ENCODE results near the gene TTI1. TPM values are rescaled to one million over a fixed set of nuclear protein-coding genes. Genes with fewer than 3 reads are reported as not detected.
A peak's percentile ranks its signal among the peaks of the same experiment; 100 is the strongest.

TTI1 gene
- total and polyA plus RNA-seq, 2 of the 13 experiments (the other 11 are each of a cell fraction or from before 2014, with no cell fraction given) = 22.9 to 39.8 TPM

DNA sequence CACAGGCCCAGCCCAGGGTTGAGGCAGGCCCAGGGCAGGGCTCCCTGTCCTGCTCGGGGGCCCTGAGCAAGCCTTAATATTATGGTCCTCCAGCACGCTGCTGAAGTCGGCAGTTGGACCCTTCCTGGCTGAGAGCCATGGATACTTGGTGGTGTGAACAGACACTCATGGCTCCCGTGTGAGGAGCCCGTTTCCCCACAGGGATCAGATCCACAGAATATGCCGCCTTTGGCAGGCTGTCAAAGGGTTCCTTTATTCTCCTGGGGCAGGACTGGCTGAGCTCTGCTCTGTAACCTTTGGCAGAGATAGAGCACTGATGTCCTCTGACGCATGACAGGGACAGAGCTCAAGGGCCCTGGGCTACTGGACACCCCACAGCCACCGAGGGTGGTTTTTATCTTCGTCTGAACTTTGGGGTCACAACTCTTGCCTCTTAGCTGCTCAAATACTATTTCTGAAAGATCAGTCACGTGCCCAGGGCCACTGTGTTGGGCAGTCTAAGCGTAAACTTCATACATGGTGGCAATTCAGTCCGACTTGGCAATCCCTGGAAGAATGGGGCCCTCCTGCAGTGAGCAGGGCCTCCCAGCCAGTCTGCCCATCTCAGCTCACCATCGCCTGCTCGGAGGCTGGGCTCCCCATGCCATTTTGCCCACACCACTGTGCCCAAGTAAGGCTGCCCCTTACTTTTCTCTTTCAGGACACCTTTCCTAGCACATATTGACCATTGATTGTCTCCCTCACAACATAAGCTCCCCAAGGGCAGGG is 49.1 kb downstream of the TTI1 start (continued):
- no peak for TF ChIP-seq CCDC6 (CRISPR knock-in tag; IDR thresholded peaks at IDR 0.05)
- TF ChIP-seq SYNCRIP (IDR thresholded peaks at IDR 0.05; ENCODE audit: insufficient read depth, low read depth, low read length) = no peak
- TF ChIP-seq ARID3A (IDR thresholded peaks at IDR 0.05; ENCODE audit: low read depth, low read length) = 0 out of 2 replicates have a peak, but pooled peaks have one; percentile 43
- TF ChIP-seq ZFP1 (CRISPR knock-in tag; IDR thresholded peaks at IDR 0.05) = no peak
- TF ChIP-seq ARNT2 (CRISPR knock-in tag; IDR thresholded peaks at IDR 0.05; ENCODE audit: low read depth) = no peak
- peak; percentile 47 for TF ChIP-seq FOSL2 (CRISPR knock-in tag; IDR thresholded peaks at IDR 0.05)
- TF ChIP-seq ARID2 (CRISPR knock-in tag; IDR thresholded peaks at IDR 0.05; ENCODE audit: borderline replicate concordance) = no peak
- no peak for TF ChIP-seq CC2D1A (CRISPR knock-in tag; IDR thresholded peaks at IDR 0.05)
- peak; percentile 71 for TF ChIP-seq ZNF205 (CRISPR knock-in tag; IDR thresholded peaks at IDR 0.05)
- no peak for TF ChIP-seq ATF7-NPFF (CRISPR knock-in tag; IDR thresholded peaks at IDR 0.05; ENCODE audit: low read depth)
- peak; percentile 55; the same call in 1 of the 2 replicates for TF ChIP-seq ZNF670 (CRISPR knock-in tag; IDR thresholded peaks at IDR 0.05; ENCODE audit: borderline replicate concordance)
- TF ChIP-seq ZNF34 (CRISPR knock-in tag; IDR thresholded peaks at IDR 0.05; ENCODE audit: borderline replicate concordance) = no peak
- TF ChIP-seq, protein P1, sequence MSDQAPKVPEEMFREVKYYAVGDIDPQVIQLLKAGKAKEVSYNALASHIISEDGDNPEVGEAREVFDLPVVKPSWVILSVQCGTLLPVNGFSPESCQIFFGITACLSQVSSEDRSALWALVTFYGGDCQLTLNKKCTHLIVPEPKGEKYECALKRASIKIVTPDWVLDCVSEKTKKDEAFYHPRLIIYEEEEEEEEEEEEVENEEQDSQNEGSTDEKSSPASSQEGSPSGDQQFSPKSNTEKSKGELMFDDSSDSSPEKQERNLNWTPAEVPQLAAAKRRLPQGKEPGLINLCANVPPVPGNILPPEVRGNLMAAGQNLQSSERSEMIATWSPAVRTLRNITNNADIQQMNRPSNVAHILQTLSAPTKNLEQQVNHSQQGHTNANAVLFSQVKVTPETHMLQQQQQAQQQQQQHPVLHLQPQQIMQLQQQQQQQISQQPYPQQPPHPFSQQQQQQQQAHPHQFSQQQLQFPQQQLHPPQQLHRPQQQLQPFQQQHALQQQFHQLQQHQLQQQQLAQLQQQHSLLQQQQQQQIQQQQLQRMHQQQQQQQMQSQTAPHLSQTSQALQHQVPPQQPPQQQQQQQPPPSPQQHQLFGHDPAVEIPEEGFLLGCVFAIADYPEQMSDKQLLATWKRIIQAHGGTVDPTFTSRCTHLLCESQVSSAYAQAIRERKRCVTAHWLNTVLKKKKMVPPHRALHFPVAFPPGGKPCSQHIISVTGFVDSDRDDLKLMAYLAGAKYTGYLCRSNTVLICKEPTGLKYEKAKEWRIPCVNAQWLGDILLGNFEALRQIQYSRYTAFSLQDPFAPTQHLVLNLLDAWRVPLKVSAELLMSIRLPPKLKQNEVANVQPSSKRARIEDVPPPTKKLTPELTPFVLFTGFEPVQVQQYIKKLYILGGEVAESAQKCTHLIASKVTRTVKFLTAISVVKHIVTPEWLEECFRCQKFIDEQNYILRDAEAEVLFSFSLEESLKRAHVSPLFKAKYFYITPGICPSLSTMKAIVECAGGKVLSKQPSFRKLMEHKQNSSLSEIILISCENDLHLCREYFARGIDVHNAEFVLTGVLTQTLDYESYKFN (CRISPR knock-in tag; conservative IDR thresholded peaks at IDR 0.05) = peak; percentile 82
- 0 out of 2 replicates have a peak, but pooled peaks have one; percentile 62 for TF ChIP-seq ZNF747 (CRISPR knock-in tag; IDR thresholded peaks at IDR 0.05; ENCODE audit: borderline replicate concordance)
- no peak for TF ChIP-seq ZNF816 (CRISPR knock-in tag; IDR thresholded peaks at IDR 0.05; ENCODE audit: borderline replicate concordance)
- TF ChIP-seq, protein P2, sequence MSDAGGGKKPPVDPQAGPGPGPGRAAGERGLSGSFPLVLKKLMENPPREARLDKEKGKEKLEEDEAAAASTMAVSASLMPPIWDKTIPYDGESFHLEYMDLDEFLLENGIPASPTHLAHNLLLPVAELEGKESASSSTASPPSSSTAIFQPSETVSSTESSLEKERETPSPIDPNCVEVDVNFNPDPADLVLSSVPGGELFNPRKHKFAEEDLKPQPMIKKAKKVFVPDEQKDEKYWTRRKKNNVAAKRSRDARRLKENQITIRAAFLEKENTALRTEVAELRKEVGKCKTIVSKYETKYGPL (CRISPR knock-in tag; IDR thresholded peaks at IDR 0.05) = no peak
- TF ChIP-seq ZNF720 (CRISPR knock-in tag; IDR thresholded peaks at IDR 0.05) = no peak
- TF ChIP-seq ZNF317 (CRISPR knock-in tag; IDR thresholded peaks at IDR 0.05) = no peak
- no peak for TF ChIP-seq AGO1 (IDR thresholded peaks at IDR 0.05; ENCODE audit: low read depth, low read length, poor library complexity, severe bottlenecking)
- 0 out of 2 replicates have a peak, but pooled peaks have one; percentile 55 for TF ChIP-seq ZNF616 (CRISPR knock-in tag; IDR thresholded peaks at IDR 0.05; ENCODE audit: low read depth)
- 0 out of 2 replicates have a peak, but pooled peaks have one; percentile 27 for TF ChIP-seq EED (CRISPR knock-in tag; IDR thresholded peaks at IDR 0.05)
- peak; percentile 76 for TF ChIP-seq HNF4G (IDR thresholded peaks at IDR 0.05; ENCODE audit: borderline replicate concordance, low read depth, low read length)
- TF ChIP-seq HNF4G (CRISPR knock-in tag; IDR thresholded peaks at IDR 0.05; ENCODE audit: borderline replicate concordance, low read depth) = no peak; the same call in 1 of the 2 replicates
- no peak for TF ChIP-seq FIP1L1 (IDR thresholded peaks at IDR 0.05; ENCODE audit: borderline replicate concordance, insufficient read depth, low read depth, low read length)
- no peak for TF ChIP-seq ZNF17 (CRISPR knock-in tag; IDR thresholded peaks at IDR 0.05)

Measured in HepG2 (cell line).